T-helper 1 cell (primary cell): ENCODE results near the gene ST6GALNAC3.
A peak's percentile ranks its signal among the peaks of the same experiment; 100 is the strongest.

Experiments
- DNase-seq, 5 donors: peaks; one replicate each; pipeline ENCODE4 v3.0.0-alpha.2; 2012 to 2020

ST6GALNAC3 gene

GRCh38 chr1:76366726-76367125 lies 292.2 kb downstream of the ST6GALNAC3 start:
- DNase-seq: no peak

DNA sequence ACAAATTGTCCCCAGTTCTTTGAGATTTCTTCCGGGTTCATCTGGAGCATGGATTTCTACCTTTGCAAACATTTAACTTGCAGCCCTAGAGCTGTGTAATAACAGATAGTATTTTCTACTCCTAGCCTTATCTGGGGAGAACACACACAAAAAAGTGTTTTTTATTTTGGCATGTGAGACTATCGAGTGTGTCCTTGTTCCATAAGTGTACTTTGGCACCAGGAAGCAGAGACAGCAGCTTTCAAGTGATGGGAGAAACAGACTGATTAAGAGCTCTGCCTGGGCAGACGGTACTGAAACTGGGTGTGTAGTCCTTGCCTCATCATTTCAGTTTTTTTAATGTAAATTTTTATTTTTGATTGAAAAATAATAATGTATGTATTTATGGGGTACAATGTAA lies 297.4 kb downstream of the ST6GALNAC3 start:
- DNase-seq: no peak

GRCh38 chr1:76374086-76374485 lies 299.5 kb downstream of the ST6GALNAC3 start:
- no peak for DNase-seq

DNA sequence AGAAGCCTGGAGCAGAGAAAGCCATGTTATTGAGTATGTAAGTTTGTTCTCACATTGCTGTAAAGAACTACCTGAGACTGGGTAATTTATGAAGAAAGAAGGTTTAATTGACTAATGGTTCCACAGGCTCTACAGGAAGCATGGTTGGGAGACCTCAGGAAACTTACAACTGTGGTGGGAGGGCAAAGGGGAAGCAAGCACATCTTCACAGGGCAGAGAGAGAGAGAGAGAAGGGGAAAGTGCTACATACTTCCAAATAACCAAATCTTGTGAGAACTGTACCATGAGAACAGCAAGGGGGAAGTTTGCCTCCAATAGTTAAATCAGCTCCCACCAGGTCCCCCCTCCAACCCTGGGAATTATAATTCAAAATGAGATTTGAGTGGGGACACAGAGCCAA lies 302.7 kb downstream of the ST6GALNAC3 start:
- no peak for DNase-seq

- no peak for DNase-seq
Measured at GRCh38 chr1:76379506-76379905, 305.0 kb downstream of the ST6GALNAC3 start.

GRCh38 chr1:76381450-76382097 lies 307.0 kb downstream of the ST6GALNAC3 start:
- no peak for DNase-seq

DNA sequence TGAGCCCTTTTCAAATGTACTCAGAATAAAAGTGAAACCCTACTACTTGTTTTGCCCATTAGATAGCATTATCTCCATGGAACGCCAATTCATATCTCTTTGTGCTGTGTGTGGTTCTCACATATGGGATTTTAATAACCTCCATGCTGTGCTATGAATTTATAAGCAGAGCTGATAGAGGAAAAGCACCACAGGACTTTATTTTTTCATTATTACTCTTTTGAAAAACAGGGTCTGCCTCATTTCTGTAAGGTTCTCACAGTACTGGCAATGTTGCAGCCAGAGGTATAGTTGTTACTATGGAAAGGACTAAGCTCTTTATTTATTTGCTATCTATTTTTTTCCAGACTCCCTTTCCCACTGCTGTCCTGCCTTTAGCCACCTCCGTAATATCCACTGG lies 313.7 kb downstream of the ST6GALNAC3 start:
- DNase-seq: no peak

GRCh38 chr1:76390456-76390855 lies 315.9 kb downstream of the ST6GALNAC3 start:
- no peak for DNase-seq

DNA sequence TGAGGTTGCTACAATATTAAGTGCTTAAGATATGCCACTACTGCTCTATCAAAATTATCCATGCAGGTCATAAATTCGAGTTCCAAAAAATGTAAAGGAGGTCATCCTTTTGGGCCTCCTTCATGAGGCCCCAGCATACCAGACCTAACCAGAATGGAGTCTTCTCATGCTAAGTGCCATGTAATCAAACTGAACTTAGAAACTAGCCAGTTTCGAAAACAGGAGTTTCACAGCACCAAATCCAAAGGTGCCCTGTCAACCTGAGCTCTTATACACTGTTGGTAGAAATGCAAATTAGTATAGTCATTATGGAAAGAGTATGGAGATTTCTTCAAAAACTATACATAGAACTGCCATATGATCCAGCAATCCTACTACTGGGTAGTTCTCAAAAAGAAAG lies 320.5 kb downstream of the ST6GALNAC3 start:
- no peak for DNase-seq

DNA sequence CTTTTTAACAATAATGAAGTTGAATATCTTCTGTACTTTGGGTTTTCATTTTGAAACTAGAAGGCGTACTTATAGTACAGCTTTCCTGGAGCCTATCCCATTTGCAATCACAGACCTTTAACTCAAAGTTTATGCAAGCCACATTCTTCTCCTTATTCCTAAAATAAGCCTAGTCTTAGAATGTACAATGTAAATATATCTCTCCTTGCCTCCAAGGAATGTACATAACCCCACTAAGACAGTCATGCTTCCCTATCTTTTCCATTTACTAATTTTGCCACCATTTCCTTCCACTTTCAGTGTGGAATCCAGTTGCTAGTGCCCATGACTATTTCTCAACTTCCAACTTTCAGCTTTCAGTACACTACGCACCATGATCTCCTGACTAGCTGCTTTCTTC lies 327.6 kb downstream of the ST6GALNAC3 start:
- DNase-seq: no peak

GRCh38 chr1:76408303-76408702 lies 333.8 kb downstream of the ST6GALNAC3 start:
- DNase-seq: no peak

GRCh38 chr1:76410499-76410898 lies 336.0 kb downstream of the ST6GALNAC3 start:
- DNase-seq: no peak

DNA sequence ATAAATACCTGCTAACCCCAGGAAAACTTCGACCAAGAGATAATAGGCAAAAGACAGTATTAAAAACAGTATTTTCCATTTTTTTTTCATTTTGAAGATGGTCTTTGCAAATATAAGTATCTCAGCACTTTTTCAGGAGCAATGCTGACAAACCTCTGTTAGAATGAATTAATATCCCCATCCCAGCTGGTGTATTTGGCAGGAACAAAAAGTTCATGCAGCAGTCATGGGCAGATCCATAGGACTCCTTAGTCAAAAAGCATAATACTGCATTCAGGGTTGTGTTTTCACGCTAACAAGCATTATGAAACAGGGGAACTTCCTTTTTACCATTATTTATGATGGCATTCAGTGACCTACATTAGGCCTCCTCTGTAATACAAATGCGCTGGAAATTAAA lies 344.0 kb downstream of the ST6GALNAC3 start:
- no peak for DNase-seq

- no peak for DNase-seq
Measured at GRCh38 chr1:76419603-76420002, 345.1 kb downstream of the ST6GALNAC3 start.

- DNase-seq: no peak
Measured at GRCh38 chr1:76425201-76426145, 350.9 kb downstream of the ST6GALNAC3 start.

DNA sequence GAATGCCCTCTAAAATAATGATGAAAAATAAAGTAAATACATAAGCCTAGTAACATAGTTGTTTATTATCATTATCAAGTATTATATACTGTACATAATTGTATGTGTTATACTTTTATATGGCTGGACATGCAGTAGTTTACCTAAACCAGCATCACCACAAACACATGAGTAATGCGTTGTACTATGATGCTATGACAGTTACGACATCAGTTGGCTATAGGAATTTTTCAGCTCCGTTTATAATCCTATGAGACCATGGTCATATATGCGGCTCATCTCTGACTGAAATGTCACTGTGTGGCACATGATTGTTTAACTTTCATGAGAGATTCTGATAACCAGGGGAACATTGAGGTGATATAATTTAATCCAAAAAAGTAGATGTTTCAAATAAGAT lies 352.1 kb downstream of the ST6GALNAC3 start:
- no peak for DNase-seq

- no peak for DNase-seq
Measured at GRCh38 chr1:76428028-76428427, 353.5 kb downstream of the ST6GALNAC3 start.

GRCh38 chr1:76430531-76430930 lies 356.0 kb downstream of the ST6GALNAC3 start:
- no peak for DNase-seq

GRCh38 chr1:76433526-76433925 lies 359.0 kb downstream of the ST6GALNAC3 start:
- DNase-seq: no peak

GRCh38 chr1:76443217-76443616 lies 368.7 kb downstream of the ST6GALNAC3 start:
- no peak for DNase-seq

- DNase-seq: no peak
Measured at GRCh38 chr1:76444773-76445172, 370.2 kb downstream of the ST6GALNAC3 start.

DNA sequence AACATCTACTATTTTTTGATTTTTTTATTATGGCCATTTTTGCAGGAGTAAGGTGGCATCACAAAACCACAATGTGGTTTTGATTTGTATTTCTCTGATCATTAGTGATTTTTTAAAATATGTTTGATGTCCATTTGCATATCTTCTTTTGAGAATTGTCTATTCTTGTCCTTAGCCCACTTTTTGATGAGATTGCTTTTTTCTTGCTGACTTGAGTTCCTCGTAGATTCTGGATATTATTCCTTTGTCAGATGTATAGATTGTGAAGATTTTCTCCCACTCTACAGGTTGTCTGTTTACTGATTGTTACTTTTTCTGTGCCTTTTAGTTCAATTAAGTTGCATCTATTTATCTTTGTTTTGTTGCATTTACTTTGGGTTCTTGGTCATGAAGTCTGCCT lies 375.7 kb downstream of the ST6GALNAC3 start:
- DNase-seq: no peak

GRCh38 chr1:76463278-76463677 lies 388.7 kb downstream of the ST6GALNAC3 start:
- DNase-seq: peak in 1 of 5 donors; percentile 2

- DNase-seq: peak in 1 of 5 donors; percentile 3
Measured at GRCh38 chr1:76463849-76464248, 389.3 kb downstream of the ST6GALNAC3 start.
